ENCODE measurements around the gene PPM1L.

DNA sequence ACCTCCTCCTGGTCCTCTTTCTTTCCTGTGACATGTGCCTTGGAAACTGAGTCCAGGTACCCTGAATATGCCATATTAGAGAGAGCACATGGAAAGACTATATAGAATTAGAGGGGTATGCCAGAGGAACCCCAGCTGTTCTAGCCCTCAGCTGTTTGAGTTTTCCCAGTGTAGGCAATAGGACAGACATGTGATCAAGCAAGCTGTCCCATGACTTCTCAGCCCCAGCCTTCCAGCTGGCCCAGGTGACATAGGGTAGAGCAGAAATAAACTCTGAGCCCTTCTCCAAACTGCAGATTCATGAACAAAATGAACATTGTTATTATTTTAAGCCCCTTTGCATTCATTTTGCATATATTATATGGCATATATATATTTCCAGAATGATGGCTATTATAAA, 118.7 kb downstream of the PPM1L start:
- TF ChIP-seq, protein P1, sequence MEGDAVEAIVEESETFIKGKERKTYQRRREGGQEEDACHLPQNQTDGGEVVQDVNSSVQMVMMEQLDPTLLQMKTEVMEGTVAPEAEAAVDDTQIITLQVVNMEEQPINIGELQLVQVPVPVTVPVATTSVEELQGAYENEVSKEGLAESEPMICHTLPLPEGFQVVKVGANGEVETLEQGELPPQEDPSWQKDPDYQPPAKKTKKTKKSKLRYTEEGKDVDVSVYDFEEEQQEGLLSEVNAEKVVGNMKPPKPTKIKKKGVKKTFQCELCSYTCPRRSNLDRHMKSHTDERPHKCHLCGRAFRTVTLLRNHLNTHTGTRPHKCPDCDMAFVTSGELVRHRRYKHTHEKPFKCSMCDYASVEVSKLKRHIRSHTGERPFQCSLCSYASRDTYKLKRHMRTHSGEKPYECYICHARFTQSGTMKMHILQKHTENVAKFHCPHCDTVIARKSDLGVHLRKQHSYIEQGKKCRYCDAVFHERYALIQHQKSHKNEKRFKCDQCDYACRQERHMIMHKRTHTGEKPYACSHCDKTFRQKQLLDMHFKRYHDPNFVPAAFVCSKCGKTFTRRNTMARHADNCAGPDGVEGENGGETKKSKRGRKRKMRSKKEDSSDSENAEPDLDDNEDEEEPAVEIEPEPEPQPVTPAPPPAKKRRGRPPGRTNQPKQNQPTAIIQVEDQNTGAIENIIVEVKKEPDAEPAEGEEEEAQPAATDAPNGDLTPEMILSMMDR (IDR thresholded peaks at IDR 0.05; ENCODE audit: low read depth, low read length), result no peak
- no peak for TF ChIP-seq EZH2phosphoT487 (IDR thresholded peaks at IDR 0.05; ENCODE audit: low read depth)
